Left colon (tissue), 2 donors: Measurements from ENCODE around the gene SPRYD4. TPM values are rescaled to one million over a fixed set of nuclear protein-coding genes. Genes with fewer than 3 reads are reported as not detected.
"Not testable (repeated sequence)": the region's sequence is repeated elsewhere in the genome, so short reads cannot be mapped to it uniquely, and the experiment has no call there.

Experiments used
- ATAC-seq: fragments of 200-7000 bp; cut with Tn5 transposase; one replicate; pipeline ENCODE4 v1.9.1; 2020; ENCODE audit warnings: mild to moderate bottlenecking, moderate library complexity
- DNase-seq, 2 donors: peaks; one replicate each; pipeline ENCODE4 v3.0.0-alpha.2; 2020
- intact Hi-C, 2 donors: fragments of 100-400 bp; cut with DNase I in 1 of 2; cut with micrococcal nuclease in 1 of 2; formaldehyde crosslinking; loops; one replicate each; pipeline versions ENCODE4 v1.11.2 to v1.14.0; 2022; cut with DNase I, micrococcal nuclease
- total RNA-seq, 2 donors: library from RNA; stranded (reverse); fragmentation: NEBNext Ultra II Directional; extraction: Animal tissue kit (Norgen Biotek cat#: 25700); gene quantifications; one replicate each; pipeline ENCODE4 v1.2.1, GENCODE V29; 2021
- donor health status: DM: no; HTN: no; CAD: no.
- donor health status: DM: yes; HTN: yes; CAD: no.

Gene SPRYD4
- total RNA-seq, 2 donors from 2014 or later, result 3.9 to 5.2 TPM

DNA sequence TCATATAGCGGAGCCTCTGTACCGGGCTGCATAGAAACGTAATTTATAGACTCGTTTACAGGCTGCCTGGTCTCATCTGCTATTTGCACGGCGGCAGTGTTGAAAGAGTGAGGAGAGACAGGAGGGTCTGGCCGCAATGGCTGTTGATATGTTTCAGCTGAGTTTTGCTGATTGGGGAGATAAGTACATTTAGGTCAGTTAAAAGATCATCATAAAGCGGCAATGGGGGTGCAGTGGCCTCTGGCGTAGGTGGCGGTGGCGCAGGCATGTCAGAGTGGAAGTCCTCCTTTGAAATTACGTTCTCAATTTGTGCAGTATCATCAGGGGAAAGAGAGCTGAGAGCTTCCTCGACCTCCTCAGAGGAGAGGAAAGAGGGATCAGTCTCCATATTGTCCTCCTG, 31.5 kb downstream of the SPRYD4 start:
- ATAC-seq, intact Hi-C loops, DNase-seq: not testable (repeated sequence)

DNA sequence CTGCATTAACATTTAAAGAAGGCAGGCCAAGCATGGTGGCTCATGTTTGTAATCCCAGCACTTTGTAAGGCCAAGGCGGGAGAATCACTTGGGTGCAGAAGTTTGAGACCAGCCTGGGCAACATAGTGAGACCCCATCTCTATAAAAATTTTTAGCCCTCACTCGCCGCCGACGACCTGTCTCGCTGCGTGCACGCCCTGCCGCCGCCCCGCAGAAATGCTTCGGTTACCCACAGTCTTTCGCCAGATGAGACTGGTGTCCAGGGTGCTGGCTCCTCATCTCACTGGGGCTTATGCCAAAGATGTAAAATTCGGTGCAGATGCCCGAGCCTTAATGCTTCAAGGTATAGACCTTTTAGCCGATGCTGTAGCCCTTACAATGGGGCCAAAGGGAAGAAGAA, 42.4 kb downstream of the SPRYD4 start:
- DNase-seq, result no peak
- no peak for ATAC-seq
- intact Hi-C loops, result loop anchor here (5.0 to 10.0 kb wide), 2 partner anchors 62 to 64 kb away; no protein-coding TSS in a partner anchor

DNA sequence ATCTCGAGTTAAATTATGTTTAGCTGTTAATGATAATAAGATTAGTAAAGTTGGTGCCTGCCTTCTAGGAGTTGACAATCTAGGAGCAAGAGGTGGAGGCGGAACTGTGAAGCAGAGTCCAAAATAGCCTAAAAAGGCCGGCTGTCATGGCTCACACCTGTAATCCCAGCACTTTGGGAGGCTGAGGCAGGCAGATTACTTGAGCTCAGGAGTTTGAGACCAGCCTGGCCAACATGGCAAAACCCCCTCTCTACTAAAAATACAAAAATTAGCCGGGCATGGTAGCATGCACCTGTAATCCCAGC, 45.6 kb downstream of the SPRYD4 start:
- intact Hi-C loops, result loop anchor here (5.0 to 10.0 kb wide), 2 partner anchors 58 to 61 kb away; no protein-coding TSS in a partner anchor

DNA sequence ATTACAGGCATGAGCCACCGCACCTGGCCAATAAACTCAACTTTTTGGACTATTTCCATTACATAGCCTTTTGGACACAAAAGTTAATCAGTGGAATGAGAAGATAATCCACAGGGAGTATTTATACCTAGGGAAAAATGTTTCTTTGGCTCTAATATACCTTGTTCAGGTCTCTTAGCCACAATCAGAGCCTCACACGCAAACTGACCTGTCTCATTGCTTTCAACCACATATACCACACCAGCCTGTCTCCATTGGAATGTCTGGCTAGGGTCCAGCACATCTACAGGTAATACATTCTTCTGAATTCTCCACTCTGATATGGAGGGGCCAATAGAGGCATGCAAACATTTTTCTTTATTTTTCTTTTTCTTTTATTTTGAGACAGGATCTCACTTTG, 49.5 kb downstream of the SPRYD4 start:
- intact Hi-C loops, result loop anchor here in 1 of 2 donors (10.0 kb wide), 1 partner anchor 57 kb away; no protein-coding TSS in a partner anchor
- ATAC-seq, result no peak
- DNase-seq, result no peak

More for the DNA sequence above, 45.6 kb downstream of the SPRYD4 start:
- not testable (repeated sequence) for DNase-seq
- ATAC-seq, result peak; percentile 8

DNA sequence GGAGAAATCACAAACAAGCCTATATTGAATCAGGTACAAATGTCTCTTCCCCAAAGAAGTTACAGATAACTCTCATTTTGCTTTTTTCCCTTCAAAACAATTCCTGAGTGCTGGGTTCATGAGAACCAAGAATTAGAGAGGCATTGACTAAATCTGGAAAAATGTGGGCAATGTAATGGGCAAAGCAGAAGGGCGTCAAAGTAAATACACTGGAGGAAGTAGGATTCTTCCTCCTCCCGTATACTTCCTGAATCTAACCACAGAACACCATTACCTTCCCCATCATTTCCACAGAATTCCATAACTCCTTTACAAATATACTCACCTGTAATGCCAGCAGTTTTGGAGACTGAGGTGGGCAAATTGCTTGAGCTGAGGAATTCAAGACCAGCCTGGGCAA, 50.2 kb downstream of the SPRYD4 start:
- intact Hi-C loops, result loop anchor here in 1 of 2 donors (10.0 kb wide), 1 partner anchor 56 kb away; no protein-coding TSS in a partner anchor
- DNase-seq (no peak), ATAC-seq (peak; percentile 21)

DNA sequence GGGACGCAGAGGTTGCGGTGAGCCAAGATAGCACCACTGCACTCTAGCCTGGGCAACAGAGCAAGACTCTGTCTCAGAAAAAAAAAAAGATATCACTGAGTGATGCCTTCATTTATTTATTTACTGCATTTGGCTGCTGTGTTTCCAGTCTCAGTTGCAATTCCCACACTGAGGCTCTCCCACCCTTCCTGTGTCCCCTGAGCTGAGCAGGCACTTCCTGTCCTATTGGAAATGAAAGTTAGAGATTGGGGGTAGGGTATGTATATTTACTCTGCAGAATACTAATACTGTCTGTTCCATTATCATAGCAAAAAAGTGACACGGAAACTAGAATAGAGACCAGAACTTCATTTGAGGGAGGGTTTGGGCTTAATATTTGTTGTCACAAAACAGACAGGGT, 51.7 kb downstream of the SPRYD4 start:
- intact Hi-C loops, result loop anchor here in 1 of 2 donors (5.0 kb wide), 1 partner anchor 112 kb away; the partner anchor contains the start of gene BAZ2A
- no peak for DNase-seq
- no peak for ATAC-seq

DNA sequence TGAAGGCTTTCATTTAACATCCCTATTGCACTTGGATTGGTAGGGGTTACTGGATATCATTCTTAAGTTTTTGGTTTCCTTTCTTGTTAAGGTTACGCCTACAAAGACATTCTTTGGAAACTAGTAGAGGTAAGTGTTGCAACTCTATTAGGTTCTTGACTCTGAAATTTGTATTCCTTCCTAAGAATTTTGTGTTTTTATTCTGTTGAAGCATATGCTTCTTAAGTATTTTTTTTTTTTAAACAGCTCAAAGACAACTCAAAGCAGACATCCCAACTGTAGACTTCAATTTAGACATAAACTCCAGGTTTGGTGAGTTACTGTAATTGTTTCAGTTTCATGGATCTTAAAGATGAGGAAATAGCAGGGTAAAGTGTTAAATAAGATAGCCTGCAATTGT, 52.1 kb downstream of the SPRYD4 start:
- intact Hi-C loops, result loop anchor here in 1 of 2 donors (5.0 kb wide), 1 partner anchor 112 kb away; the partner anchor contains the start of gene BAZ2A
- DNase-seq, result no peak
- no peak for ATAC-seq

DNA sequence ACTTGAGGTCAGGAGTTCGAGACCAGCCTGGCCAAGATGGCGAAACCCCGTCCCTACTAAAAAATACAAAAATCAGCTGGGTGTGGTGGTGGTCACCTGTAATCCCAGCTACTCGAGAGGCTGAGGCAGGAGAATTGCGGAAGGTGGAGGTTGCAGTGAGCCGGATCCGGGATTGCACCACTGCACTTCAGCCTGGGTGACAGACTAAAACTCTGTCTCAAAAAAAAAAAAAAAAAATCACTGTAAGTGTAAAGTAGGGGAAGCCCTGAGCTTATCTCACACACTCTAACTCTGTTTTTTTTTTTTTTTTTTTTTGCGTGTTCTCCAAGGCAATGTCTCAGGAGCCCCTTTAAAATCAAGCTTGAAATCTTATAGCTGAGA, 52.8 kb downstream of the SPRYD4 start:
- peak; percentile 28 for ATAC-seq
- intact Hi-C loops, result loop anchor here in 1 of 2 donors (5.0 kb wide), 1 partner anchor 111 kb away; the partner anchor contains the start of gene BAZ2A
- DNase-seq, result no peak

DNA sequence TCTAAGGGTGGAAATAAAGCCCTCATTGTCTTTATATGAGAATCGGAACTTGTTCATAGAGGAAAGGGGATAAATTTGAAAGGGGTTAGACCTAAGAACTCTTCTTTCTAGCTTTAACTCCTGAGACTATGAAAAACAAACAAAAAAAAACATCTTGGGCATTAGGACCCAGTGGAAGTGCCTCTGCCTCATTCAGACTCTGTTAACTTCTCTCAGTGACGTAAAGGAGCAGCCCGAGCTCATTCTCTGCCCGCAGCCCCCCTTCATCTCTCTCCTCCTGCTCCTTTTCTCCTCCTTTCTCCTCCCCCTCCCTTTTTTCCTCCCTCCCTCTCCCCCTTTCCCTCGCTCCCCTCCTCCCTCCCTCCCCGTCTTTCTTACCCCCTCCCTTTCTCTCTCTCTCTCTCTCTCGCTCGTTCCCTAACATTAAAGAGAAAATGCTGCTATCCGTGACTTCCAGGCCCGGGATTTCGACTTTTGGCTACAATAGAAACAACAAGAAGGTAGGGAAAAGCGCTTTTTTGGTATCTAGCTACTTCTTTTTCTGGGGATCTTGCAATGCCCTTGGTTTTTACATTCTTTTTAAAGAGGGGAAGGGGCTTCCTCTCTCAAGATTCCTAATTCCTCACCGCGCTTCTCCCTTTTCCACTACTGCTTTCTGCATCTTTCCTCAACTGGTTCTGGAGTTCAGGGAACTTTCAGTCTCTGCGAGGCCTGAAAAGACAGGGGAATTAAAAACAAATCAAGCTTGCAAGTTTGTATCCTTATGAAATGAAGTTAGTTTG, 53.4 kb downstream of the SPRYD4 start, which contains the start of gene RBMS2:
Gene RBMS2, plus strand, starts transcription at position 231 of the 782 bp plus-strand sequence. Its CDS starts 204 bp downstream, at position 435.
- intact Hi-C loops, result loop anchor here in 1 of 2 donors (5.0 kb wide), 1 partner anchor 111 kb away; the partner anchor contains the start of gene BAZ2A
- peak; percentile 93 for ATAC-seq

DNA sequence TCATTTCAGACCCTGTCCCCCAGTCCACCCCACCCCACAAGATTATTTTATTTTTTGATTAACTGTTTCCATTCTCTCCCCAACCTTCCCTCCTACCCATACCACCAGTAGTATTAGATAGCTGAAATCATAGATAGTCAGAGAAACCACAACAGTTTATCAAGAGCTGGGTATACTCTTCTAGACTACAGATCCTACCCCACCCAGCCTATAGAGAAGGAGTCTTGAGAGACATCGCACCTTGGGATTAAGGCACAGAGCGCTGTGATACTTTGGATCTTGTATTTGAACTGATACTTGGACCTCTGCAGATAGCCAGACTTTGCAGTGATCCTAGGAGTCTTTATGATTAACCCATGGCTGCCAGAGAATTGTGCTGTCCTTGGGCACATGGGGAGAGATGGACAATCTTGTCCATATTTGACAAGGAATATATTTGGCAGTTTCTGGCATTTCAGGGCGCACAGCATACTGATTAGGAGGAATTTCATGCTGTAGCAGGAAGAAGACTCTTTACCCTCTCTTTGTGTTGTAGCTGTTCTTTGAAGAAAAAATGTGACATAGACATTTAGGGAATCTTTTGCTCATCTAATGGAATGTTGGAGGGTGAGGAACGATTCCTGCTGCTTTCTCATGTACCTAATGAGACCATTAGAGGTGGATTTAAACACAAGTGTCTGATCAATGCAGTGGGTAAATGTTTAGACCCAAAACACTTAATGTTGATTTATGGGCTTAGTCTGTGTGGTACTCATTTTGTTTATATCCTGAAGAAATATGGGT, 54.2 kb downstream of the SPRYD4 start:
- intact Hi-C loops, result loop anchor here in 1 of 2 donors (5.0 kb wide), 1 partner anchor 110 kb away; the partner anchor contains the start of gene BAZ2A
- ATAC-seq (peak; percentile 42), DNase-seq (no peak)

More for the DNA sequence above, 53.4 kb downstream of the SPRYD4 start, which contains the start of gene RBMS2:
- DNase-seq, result peak; percentile 69 to 90

DNA sequence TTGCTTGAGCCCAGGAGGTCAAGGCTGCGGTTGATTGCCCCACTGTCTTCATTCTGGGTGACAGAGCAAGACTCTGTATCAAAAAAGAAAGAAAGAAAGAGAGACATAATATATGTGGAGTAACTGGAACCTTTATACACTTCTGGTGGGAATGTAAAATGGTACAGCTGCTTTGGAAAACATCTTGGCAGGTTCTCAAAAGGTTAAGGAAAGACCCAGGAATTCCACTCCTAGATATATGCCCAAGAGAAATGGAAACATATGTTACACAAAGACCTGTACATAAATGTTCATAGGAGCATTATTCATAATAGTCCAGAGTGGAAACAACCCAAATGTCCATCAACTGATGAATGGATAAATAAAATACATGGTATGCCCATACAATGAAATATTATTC, 60.5 kb downstream of the SPRYD4 start:
- ATAC-seq, result no peak
- intact Hi-C loops, result no loop called here
- DNase-seq, result no peak

Other genes starting within 250 kb of the SPRYD4 start
- 10 to 100 TPM; 31.5 to 35.1 TPM for gene RNF41, start 246.7 kb upstream of the SPRYD4 start, total RNA-seq
- gene NABP2, start 244.2 kb upstream of the SPRYD4 start, total RNA-seq, result 10 to 100 TPM; 23.2 to 29.5 TPM
- 100 to 1,000 TPM; 152 to 244 TPM for gene SLC39A5, start 238.5 kb upstream of the SPRYD4 start, total RNA-seq
- gene ANKRD52, start 210.2 kb upstream of the SPRYD4 start, total RNA-seq, result 10 to 100 TPM; 47.4 to 54.8 TPM
- gene COQ10A, start 201.6 kb upstream of the SPRYD4 start, total RNA-seq, result 1 to 10 TPM; 4.1 to 5.3 TPM
- gene CS, start 168.2 kb upstream of the SPRYD4 start, total RNA-seq, result 100 to 1,000 TPM; 304 to 403 TPM
- gene CNPY2, start 152.6 kb upstream of the SPRYD4 start, total RNA-seq, result 10 to 100 TPM; 70.8 to 90.5 TPM
- gene PAN2, start 134.6 kb upstream of the SPRYD4 start, total RNA-seq, result 10 to 100 TPM; 46.4 to 53.8 TPM
- gene IL23A, start 129.7 kb upstream of the SPRYD4 start, total RNA-seq, result not detected
- gene STAT2, start 108.5 kb upstream of the SPRYD4 start, total RNA-seq, result 10 to 100 TPM; 77.7 to 79.2 TPM
- not detected for gene APOF, start 105.7 kb upstream of the SPRYD4 start, total RNA-seq
- gene TIMELESS, start 19.2 kb upstream of the SPRYD4 start, total RNA-seq, result 1 to 10 TPM; 5.8 to 9.7 TPM
- gene MIP, start 13.9 kb upstream of the SPRYD4 start, total RNA-seq, result not detected
- 1 to 10 TPM in 1 of 2 donors, under 1 TPM in 1; 0.53 to 1.0 TPM for gene GLS2, start 19.6 kb downstream of the SPRYD4 start, total RNA-seq
- gene RBMS2, start 53.2 kb downstream of the SPRYD4 start, total RNA-seq, result 10 to 100 TPM; 33.9 to 40.2 TPM
- gene BAZ2A, start 161.7 kb downstream of the SPRYD4 start, total RNA-seq, result 100 to 1,000 TPM; 105 to 107 TPM
- gene ATP5F1B, start 177.4 kb downstream of the SPRYD4 start, total RNA-seq, result 1,000 to 10,000 TPM; 1,197 to 1,516 TPM
- 100 to 1,000 TPM; 149 to 160 TPM for gene PTGES3, start 219.7 kb downstream of the SPRYD4 start, total RNA-seq